Right ventricle myocardium inferior (tissue), 1 donor: ENCODE results near the gene PTPRK. TPM values are rescaled to one million over a fixed set of nuclear protein-coding genes. Genes with fewer than 3 reads are reported as not detected.
A peak's percentile ranks its signal among the peaks of the same experiment; 100 is the strongest.
"Not testable (repeated sequence)": the region's sequence is repeated elsewhere in the genome, so short reads cannot be mapped to it uniquely, and the experiment has no call there.

Source experiments
- ATAC-seq: fragments of 200-7000 bp; cut with Tn5 transposase; one replicate; pipeline ENCODE4 v1.9.1; 2020; ENCODE audit warnings: mild to moderate bottlenecking, moderate library complexity
- DNase-seq: peaks from one replicate; pipeline ENCODE4 v3.0.0; 2021; ENCODE audit errors: missing footprints
- intact Hi-C: fragments of 100-400 bp; cut with DNase I; formaldehyde crosslinking; loops from one replicate; pipeline ENCODE4 v1.11.0; 2022
- total RNA-seq: library from RNA; stranded (reverse); fragmentation: NEBNext Ultra II Directional; extraction: Animal tissue kit (Norgen Biotek cat#: 25700); gene quantifications from one replicate; pipeline ENCODE4 v1.2.1, GENCODE V29; 2021
- donor health status: DM: no; HTN: yes; CAD: no; lungs with severe emphysema.

The PTPRK gene
- total RNA-seq, 1 donor from 2014 or later = 30.1 TPM

GRCh38 chr6:128471907-128472306 is 48.5 kb downstream of the PTPRK start:
- intact Hi-C loops = no loop called here
- DNase-seq = no peak
- ATAC-seq = no peak

DNA sequence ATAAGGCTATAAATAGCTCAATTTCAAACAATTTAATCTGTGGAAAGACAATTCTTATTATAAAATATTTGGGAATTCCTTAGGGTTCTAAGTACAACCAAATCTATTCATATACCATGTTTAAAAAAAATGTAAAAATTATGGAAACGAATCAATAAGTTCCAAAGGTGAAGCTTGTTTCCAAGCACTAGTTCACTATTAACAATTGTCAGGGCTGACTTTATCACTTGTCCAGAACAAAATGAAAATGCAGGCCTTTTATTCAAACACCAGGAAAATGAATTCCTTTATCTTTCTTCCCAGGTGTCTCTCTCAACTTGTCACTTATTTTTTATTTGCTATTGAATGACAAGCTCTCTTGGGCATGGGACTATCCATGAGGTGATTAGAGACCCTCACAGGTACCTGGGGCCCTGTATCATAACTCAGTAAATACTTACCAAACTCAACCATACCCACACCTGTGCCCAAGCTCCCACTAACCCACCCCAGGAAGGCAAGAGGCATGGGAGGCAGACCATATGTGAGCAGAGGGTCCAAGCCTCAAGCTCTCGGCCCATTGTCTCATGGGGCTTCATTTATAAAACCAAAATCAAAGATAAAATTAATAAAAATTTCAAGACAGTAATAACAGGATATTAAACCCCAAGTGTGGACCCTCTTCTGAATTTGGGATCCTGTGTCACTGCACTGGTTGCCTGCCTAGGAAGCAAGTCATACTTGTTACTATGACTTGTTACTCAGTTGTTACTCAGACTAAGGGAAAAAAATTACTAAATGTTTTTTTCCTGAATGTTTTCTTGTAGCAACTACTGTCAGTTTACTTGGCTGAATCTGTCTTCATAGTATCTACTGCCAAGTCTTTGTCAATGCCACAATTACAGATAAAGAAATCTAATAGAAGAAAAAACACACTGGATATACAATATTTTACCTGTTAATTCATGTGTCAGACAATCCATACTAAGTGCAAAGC is 54.7 kb downstream of the PTPRK start:
- ATAC-seq = no peak

GRCh38 chr6:128464790-128465189 is 55.6 kb downstream of the PTPRK start:
- ATAC-seq (no peak), DNase-seq (no peak)
- intact Hi-C loops = no loop called here

More for the DNA sequence above, 54.7 kb downstream of the PTPRK start:
- DNase-seq = no peak
- intact Hi-C loops = no loop called here

DNA sequence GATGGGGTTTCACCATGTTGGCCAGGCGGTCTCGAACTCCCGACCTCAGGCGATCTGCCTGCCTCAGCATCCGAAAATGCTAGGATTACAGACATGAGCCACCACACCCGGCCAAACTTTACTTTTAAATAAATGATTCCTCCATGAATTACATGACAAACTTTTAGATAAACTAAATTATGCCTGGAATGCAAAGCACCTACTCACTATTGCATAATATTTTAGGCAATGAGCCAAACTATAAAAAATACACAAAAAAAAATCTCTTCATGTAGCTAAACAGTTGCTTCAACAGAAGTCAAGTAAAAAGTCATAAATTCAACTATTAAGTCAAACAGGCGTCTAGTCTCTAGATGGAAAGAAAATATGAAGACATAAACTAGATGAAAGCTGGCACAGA is 56.5 kb downstream of the PTPRK start:
- intact Hi-C loops = no loop called here
- DNase-seq (peak; percentile 50), ATAC-seq (no peak)

- ATAC-seq (no peak), DNase-seq (no peak)
- intact Hi-C loops = no loop called here
Observed at GRCh38 chr6:128461501-128461900, 58.9 kb downstream of the PTPRK start.

- intact Hi-C loops = no loop called here
Observed at GRCh38 chr6:128456510-128457230, 63.7 kb downstream of the PTPRK start.

DNA sequence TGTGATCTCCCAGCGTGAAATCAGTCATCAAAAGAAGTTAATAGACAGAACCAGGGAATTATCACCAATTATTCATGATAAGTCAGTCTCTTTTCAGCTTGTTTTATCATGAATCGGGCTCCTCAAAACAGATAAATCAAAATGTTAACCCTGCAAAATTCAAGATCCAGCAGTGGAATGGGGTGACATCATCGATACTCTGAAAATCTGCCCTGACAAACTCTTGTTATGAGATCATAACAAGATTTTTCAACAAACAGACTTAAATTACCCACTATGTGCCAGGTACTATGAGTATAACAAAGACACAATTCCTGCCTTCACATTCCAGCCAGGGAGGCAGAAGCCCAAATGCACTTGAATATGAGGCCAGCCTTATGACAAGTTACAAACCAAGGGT is 64.4 kb downstream of the PTPRK start:
- no peak for DNase-seq
- intact Hi-C loops = no loop called here
- no peak for ATAC-seq

More at GRCh38 chr6:128456510-128457230, 63.7 kb downstream of the PTPRK start:
- no peak for DNase-seq
- ATAC-seq = no peak

DNA sequence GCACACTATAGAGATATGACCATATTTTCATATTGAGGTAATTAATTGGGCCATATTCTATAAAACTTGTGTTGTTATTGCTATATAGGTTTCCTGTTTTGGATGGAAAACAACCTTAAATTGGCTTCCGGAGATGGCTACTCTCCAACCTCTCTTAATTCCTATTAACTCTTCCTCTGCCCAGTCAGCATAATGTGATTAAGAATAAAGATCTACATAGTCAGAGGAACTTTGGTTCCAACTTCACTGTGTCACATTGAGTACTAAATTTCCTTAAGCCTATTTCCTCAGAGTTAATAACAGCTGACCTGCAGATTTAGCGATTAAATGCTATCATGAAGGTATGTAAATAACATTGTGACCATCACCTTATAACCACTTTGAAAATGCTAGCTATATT is 67.7 kb downstream of the PTPRK start:
- no peak for ATAC-seq
- no peak for DNase-seq
- intact Hi-C loops = no loop called here

DNA sequence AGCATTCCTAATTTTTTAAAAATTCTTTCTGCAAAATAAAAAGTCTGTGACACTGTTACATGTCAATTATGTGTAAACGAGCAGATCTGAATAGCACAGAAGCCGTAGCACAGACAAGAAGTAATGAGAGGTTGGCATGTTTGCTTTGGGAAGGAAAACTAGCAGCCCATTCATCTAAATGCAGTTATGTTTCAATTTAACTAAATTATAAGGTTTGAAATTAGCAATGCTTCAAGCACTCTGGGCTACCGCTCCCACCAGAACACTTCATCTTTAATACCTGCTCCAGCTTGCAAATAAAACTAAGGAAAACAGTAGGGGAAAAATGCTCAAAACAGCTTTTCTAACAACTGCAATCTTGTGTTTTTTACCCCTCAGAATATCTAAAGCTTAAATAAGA is 73.9 kb downstream of the PTPRK start:
- DNase-seq (no peak), ATAC-seq (no peak)
- intact Hi-C loops = no loop called here

GRCh38 chr6:128443553-128443952 is 76.8 kb downstream of the PTPRK start:
- DNase-seq (no peak), ATAC-seq (no peak)
- intact Hi-C loops = no loop called here

GRCh38 chr6:128439627-128440026 is 80.8 kb downstream of the PTPRK start:
- DNase-seq (no peak), ATAC-seq (no peak)
- intact Hi-C loops = no loop called here

DNA sequence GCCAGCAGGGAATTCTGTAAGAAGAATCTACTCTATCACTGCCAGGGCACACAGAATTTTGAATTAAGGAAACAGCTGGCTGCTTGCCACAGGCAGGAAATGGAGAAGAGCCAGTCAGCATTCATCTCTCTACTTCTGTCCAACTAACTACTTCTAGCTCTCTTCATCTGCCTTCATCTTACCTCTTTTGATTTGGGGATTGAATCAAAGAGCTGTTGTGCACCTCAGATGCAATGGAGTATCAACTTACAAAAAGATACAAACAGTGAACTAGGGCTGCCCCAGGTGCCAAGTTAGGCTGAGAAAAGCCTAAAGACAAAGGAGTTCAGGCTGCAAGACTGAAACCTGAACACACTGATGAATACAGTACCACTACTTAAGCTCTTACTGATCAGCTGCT is 82.0 kb downstream of the PTPRK start:
- intact Hi-C loops = no loop called here
- peak; percentile 50 for ATAC-seq
- DNase-seq = no peak

DNA sequence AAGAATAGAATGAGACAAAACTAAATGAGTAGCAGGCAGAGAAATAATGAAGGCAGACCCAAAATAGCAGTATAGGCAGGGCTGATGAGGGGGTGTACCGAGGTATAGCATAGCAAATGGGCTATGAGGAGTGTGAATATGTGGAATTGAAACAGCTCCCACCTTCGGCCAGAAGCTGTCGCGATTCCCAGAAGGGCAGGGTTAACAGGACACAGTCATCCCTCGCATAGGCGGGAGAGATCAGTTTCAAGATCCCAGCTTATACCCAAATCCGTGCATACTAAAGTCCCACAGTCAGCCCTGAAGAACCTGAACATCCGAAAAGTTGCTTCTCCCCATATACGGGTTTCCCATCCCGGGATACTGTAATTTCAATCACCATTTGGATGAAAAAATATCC is 82.7 kb downstream of the PTPRK start:
- intact Hi-C loops = no loop called here
- DNase-seq (no peak), ATAC-seq (no peak)

DNA sequence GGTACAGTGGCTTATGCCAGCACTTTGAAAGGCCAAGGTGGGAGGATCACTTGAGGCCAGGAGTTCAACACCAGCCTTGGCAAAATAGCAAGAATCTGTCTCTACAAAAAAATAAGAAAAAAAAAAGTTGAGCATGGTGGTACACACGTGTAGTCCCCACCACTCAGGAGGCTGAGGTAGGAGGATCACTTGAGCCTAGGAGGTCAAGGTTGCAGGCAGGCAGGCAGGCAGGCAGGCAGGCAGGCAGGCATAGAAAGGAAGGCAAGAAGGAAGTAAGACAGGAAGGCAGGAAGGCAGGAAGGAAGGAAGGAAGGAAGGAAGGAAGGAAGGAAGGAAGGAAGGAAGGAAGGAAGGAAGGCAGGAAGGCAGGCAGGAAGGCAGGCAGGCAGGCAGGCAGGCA is 85.6 kb downstream of the PTPRK start:
- DNase-seq, ATAC-seq, intact Hi-C loops: not testable (repeated sequence)

DNA sequence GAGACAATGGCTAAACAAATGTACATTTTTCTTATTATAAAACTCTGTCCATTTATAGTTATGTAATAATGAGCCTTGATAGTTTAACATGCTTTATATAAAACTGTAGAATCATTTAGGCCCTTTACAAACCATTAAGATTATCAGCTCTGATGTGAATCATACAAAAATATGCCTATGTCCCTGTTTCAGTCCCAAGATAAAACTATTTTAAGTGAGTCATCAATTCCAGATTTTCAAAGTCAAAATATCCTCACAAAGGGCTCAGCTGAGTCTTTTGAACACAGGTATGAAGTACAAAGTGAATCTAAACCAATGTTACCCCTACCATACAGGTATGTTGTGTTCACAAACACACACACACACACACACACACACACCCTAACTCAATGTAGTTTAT is 88.0 kb downstream of the PTPRK start:
- intact Hi-C loops = no loop called here
- ATAC-seq (no peak), DNase-seq (no peak)

GRCh38 chr6:128427139-128427538 is 93.3 kb downstream of the PTPRK start:
- DNase-seq = no peak
- ATAC-seq = no peak
- intact Hi-C loops = no loop called here

DNA sequence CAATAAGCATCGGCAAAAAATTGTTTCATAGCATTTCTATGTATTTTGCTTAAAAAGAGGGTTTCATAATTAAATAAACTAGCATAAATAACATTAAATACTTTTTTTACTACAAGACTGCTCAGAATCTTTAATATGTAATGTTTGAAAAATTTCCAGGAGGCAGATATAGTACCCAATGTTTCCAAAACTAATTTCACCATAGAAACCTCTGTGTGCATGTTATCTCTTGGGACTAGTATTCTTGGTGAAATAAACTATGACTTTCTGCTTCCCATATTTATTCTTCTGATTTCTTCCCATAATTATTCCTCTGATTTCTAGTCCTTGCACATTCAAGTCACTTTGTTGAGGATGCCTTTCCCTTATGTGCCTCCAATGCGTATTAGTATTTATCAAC is 94.5 kb downstream of the PTPRK start:
- intact Hi-C loops = no loop called here
- DNase-seq = no peak
- ATAC-seq = no peak

DNA sequence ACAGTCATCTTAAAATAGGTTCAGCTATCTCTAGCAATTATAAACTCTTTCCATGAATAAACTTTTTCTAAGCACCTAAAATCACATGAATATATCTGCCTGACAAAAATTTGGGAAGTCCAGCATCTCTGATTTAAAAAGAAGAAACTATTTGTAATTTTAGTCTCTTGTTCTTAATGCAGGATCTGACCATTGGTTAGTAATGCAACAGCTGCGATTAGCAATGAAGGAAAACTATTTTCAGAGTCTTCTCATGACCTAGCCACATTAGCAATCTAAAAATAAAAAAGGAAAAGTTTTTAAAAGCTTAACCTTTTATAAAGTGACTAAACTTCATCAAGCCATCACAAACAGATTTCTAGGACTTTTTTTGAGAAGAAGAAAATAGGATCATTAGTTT is 97.5 kb downstream of the PTPRK start:
- no peak for DNase-seq
- ATAC-seq = no peak
- intact Hi-C loops = loop anchor here (5.0 kb wide), 1 partner anchor 94 kb away; no protein-coding TSS in a partner anchor

- no peak for ATAC-seq
- DNase-seq = no peak
- intact Hi-C loops = loop anchor here (5.0 kb wide), 1 partner anchor 95 kb away; no protein-coding TSS in a partner anchor
Observed at GRCh38 chr6:128422200-128422599, 98.2 kb downstream of the PTPRK start.

DNA sequence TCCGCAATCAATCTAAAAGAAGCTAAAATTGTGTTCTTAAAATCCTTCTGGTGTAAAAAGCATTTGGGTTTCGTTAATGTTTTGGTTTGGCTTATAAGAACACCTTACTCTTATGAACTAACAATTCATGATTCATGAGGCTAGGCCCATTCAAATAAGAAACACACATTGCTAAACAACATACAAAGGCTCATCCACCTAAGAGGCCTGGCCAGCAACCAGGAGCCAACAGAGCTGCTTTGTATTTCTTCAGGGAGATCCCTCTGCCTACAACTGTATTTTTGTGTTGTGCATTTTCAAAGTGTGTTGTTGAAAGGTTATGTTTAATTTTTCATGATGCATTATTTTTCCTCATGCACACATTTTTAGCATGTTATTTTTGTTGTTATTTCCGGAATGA is 98.6 kb downstream of the PTPRK start:
- DNase-seq (no peak), ATAC-seq (no peak)
- intact Hi-C loops = loop anchor here (5.0 kb wide), 1 partner anchor 96 kb away; no protein-coding TSS in a partner anchor
